Measurements from ENCODE around the gene FOXRED1.
"Not testable (repeated sequence)": the region's sequence is repeated elsewhere in the genome, so short reads cannot be mapped to it uniquely, and the experiment has no call there.

Gene FOXRED1

DNA sequence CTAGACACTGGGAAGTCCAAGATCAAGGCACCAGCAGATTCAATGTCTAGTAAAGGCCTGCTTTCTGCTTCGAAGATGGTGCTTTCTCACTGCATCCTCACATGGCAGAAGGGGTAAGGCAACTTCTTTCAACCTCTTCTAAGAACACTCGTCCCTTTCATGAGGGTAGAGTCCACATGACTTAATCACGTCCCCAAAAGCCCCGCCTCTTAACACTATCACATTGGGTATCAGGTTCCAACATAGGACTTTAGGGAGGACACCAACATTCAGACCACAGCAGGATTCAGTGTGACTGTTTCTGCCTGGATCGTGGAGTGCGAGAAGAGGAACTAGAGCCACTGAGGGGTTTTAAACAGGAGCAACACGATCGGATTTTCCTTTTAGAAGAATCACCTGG is 10.2 kb downstream of the FOXRED1 start:
- no peak for DNase-seq

DNA sequence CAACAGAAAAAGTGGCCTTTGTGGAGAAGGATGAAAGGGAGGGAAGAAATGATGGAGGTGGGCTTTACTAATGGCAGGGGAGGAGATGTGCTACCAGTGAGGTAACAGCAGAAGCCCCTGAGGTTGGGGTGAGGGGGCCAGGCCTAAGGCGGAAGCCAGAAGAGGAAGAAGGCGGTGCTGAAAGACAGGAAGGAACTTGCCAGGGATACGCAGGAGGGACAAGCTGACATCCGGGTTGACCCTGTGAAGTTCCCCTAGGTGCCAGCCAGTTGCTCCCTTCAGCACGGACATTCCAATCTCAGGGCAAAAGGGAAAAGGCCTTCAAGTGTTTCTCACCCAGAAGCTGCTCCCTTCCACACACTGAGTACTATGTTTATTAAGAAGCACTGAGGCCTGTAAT is 11.6 kb downstream of the FOXRED1 start:
- DNase-seq: no peak

DNA sequence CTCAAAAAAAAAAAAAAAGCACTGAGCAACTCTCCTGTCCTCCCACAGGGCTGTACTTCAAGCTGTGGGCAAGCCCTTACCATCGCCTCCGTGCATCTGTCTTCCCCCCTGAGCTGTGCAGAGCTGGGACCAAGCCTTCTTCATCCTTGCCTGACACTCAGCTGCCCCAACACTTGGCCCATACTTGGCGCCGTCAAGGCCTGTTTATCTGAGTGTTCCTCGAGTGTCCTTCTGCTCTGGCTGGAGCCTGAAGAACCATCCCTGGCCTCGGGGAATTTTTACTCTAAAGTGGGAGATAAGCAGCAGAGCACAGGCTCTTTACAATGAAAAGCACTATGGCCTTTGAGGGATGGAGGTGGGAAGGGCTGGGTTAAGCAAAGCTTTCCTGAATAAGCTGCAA is 12.3 kb downstream of the FOXRED1 start:
- DNase-seq: peak; percentile 50

DNA sequence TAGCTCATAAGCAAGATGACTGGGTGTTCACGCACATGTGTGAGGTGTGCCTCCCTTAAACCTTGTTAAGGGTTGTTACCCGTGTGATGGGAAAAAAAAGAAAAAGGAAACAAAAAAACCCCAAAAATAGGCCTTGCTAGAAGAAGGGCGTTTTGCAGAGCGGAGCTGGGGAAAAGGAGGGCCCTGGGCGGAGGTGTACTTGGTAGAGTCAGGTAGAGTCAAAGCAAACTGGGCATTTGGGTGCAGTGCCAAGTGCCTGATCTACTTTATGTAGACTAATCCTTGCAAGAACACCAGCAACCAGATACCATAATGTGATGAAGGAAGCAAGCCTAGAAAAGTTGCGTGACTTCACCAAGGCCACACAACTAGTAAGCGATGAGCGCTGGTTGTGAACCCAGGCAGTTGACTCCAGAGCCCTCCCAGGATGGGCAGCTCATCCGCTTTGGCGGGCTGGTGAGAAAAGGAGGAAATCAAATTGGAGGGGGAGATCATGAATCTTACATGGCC is 12.8 kb downstream of the FOXRED1 start:
- DNase-seq: peak; percentile 38

DNA sequence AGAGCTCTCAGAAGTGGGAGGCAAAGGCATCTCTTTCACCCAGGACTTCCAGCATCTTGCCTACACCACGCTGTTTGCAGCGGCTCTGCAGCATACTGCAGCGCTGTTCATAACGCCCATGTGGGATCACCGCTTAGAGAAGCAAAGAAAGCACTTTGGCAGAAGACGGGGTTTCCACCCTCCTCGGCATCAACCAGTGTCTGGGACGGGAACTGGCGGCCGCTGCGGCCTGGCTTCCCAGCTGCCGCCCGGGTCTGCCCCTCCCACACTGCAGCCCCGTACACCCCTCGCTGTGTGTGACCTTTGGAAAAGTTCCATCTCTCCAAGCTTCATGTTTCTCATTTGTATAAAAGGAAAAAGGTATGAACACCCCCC is 13.4 kb downstream of the FOXRED1 start:
- DNase-seq: peak; percentile 67

DNA sequence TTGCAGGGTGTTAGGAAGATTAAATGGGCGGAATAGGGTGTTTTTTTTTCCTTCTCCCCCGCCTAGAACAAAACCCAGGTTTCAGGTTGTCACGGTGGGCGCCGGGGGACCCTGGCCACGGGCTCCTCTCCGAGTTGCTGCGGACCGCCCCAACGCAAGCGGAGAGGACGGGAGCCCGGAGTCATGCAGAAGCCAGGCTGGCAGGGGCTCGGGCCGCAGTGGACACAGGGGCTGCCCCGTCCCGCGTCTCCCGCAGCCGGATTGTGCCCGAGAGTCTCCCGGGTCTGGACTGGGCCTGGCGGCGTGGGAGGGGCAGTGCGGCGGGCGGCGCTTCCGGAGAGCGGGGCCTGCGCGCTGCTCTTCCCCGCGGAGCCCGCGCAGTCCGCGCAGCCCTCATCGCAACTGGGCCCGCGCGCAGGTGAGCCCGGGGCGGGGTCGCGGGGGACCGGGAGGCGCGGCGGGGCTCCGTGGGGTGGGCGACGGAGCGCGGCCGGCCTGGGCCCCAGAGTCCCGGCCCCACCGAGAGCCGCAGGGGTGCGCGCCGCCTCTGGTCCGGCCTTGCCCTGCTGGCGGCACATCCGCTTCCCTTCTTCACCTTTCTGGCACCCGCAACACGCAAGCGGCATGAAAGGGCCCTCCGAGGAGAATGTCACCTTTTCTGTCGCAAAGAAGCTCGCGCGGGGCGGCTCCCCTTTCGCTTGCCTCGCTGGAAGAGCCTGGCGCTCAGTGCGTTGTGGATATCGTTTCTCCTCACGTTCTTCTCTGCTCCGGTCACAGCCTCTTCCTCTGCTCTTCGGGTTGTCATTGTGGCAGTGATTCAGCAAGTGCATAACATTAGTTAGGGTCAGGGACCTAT is 14.0 kb downstream of the FOXRED1 start, which contains the start of gene TIRAP:
TIRAP (plus strand) TSS at position 358 of the 856 bp plus-strand sequence. CDS start 7,802 bp downstream, outside the sequence.
- DNase-seq: peak; percentile 76

DNA sequence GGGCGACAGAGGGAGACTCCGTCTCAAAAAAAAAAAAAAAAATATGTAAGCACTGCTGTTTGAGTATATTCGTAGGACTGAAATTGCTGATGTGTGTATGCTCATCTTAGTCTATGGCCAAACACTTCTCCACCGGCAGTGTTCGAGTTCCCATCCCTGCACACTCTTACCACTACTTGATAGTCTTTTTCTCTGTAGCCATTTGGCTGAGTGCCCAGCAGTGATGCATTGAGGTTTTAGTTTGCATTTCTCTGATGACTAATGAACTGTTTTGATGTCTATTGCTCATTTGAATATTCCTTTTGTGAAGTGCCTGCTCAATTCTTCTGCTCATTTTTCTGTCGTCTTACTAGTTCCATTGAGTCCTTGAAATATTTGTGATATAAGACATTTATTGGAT is 15.9 kb downstream of the FOXRED1 start:
- DNase-seq: no peak

DNA sequence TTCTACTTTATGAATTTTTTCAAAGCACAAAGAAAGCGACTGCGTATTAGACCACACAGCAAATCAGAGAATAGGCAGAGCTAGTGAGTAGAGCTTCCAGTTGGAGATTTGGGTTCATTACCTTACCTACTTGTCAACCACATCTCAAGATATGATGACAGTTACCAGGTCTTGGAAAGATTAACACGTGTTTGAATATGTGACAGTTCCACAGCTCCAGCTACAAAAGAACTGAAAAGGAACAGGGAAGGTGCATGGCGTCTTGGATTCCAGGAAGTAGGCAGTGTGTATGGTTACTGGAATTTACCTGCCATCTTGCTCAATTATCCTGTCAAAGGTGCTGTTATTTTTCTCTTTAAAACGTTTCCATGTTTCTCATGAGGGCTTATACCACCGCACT is 19.3 kb downstream of the FOXRED1 start:
- DNase-seq: no peak

DNA sequence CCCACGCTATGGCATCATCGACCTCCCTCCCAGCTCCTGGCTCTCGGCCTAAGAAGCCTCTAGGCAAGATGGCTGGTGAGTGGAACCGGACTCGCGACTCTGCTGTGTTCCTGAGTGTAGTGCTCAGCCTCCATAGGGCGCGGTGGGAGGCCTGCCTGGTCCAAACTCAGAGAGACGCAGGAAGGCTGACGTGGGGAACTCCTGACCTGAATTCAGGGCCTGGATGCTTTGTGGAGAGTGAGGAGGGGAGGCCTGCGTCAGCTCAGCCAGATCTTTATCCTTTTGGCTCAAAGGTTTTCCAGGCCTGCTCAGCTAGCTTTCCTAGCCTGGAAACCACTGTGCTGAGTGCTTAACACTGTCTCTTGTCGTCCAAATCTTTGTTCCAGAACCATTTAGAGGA is 21.9 kb downstream of the FOXRED1 start:
- no peak for DNase-seq

DNA sequence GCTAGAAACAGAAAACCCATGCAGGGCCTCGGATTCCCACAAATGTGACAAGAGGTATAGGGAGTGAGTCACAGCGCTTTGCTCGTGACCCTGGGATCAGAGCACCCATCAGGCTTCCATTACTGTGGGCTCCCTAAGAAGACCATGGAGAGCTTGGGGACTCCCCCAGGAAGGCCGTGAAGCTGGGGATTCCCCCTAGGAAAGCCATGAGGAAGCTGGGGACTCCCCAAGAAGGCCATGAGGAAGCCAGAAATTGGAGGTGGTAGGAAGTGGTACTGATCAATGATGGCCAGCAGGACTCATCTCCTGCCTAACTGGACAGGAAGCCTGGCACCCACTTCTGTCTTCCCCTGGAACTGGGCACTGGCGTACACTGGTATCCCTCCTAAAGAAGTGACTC is 24.8 kb downstream of the FOXRED1 start:
- no peak for DNase-seq

DNA sequence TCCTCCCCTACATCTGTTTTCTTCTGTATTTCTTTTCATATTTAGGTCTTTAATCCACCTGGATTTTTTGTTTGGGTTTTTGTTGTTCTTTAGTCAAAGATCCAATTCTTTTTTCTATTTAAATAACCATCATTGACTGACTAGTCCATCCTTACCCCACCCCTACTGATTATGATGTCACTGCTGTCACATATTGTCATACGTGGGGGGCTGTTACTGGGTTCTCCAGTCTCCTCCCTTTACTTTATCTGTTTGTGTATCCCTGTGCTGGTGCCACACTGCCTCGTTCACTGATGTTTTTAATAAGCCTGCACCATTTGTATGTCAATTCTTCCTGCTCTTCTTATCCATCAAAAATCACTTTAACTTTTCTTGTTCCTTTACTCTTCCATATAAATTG is 28.1 kb downstream of the FOXRED1 start:
- DNase-seq: no peak

DNA sequence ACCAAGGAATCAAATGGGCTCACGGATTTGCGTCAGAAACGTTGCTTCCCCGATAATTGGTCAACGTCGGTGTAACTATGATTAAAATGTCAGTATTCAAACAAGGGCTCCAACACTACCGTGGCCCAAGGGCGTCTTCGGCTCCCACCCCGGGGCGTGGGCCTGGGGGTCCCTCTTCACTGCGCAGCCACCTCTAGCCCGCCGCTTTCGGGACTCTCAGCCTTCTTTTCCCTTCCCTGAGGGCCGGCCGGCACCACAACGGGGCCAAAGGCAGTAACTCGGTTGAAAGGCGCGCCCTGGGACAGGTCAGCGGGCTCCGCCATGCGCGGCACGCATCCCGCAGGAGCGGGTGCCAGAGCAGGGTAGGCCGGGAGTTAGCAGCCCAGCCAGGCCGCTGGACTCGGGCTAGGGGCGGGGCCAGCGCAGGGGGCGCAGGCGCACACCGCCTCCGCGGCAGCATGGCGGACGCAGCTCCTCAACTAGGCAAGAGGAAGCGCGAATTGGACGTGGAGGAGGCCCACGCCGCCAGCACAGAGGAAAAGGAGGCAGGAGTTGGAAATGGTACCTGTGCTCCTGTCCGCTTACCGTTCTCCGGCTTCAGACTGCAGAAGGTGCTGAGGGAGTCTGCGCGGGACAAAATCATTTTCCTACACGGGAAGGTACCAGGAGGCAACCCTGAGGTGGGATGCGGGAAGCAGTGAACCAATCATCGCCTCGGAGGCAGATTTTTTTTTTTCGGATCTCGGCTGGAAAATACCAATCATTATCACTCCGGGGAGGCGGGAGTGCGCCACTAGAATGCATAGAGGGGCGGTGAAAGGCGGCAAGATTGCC is 34.9 kb downstream of the FOXRED1 start, which contains the start of gene DCPS:
DCPS (plus strand) TSS at position 438 of the 834 bp plus-strand sequence; CDS start at position 459, 21 bp downstream.
- DNase-seq: peak; percentile 97

DNA sequence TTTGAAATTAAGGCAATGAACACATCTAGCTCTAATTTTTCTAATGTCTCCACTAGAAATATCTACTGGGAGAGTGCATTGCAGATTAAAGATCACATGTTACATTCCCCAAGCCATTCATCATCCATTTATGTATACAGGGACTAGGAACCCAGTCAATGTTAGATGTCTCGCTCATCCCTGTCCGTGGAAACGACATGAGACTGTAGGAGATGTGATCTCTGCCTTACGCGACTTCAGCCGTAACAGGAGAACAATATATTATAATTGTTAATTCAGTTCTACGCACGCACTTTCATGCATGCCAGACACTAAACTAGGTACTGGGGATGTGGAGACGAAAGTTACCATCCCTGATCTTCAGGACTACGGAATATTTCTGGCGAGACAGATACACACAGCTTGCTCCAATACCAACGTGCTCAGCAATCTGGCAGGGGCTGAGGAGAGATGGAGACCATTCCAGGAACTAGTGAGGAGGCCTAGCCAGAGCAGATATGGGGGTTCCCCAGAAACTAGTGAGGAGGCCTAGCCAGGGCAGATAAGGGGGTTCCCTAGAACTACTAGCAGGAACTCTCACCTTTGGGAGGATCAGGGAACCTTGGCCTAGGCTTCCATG is 35.6 kb downstream of the FOXRED1 start:
- no peak for DNase-seq

DNA sequence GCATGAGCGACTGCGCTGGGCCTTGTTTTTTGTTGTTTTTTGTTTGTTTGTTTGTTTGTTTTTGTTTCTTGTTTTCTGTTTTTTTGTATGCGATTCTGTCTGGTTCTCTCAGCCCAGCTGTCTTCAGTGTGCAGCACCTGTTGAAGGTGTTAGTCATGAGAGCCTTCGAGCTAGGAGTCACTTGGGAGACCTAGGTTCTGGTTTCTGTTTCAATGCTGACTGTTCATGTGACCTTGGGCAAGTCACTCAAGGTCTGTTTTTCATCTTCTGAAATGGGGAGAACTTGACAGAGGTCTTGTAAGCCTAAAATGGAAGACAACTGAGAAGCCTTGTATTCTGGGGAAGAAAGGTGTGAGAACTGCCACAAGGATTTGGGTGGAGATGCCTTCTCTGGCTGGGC is 36.7 kb downstream of the FOXRED1 start:
- no peak for DNase-seq

DNA sequence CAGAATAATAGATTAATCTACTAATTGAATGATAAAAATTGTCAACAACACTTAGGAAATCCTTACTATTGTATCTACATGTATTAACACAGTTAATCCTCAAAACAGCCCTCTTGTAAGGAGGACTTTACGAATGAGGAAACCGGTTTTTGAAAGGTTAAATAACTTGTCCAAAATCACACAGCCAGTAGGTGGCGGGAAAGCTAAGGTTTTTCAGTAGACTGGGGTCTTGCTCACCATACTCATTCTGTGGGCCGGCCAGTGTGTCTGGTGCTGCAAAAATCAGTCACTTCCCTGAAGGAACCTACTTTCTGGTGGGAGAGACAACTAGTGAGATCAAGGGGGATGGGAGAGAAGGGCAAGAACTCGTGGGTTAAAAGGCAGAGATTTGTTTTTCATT is 38.8 kb downstream of the FOXRED1 start:
- peak; percentile 87 for DNase-seq

DNA sequence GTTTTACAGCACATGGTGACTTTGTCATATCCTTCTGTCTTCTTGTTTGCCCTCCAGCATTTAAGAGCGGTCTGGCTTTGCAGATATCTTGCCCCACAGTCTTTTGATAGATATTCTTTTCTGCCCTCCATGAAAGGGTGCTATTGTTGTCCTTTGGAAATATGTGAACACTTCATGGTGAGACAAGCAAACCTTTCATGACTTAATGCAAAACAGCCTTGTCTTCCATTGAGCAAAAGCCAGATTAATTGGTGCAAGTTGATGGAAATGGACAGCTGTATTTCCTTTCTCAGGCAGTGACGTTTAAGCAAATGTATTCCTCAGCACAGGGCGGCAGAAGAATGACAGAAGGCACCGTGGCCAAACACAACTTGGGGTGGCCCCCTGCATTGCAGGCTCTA is 39.3 kb downstream of the FOXRED1 start:
- DNase-seq: no peak

DNA sequence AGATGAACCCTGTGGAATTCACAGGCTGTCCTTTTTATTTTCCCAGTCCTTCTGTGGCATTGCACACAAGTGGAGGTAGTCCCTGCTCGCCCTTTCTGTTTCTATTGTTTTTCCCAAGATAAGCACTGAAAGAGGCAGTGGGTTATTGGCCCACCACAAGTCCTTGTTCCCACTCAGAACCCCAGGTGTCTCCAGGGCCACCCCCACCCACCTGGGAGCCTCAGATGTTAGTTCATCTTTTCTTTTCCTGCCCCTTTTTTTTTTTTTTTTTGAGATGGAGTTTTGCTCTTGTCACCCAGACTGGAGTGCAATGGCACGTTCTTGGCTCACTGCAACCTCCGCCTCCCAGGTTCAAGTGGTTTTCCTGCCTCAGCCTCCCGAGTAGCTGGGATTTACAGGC is 39.8 kb downstream of the FOXRED1 start:
- DNase-seq: not testable (repeated sequence)

DNA sequence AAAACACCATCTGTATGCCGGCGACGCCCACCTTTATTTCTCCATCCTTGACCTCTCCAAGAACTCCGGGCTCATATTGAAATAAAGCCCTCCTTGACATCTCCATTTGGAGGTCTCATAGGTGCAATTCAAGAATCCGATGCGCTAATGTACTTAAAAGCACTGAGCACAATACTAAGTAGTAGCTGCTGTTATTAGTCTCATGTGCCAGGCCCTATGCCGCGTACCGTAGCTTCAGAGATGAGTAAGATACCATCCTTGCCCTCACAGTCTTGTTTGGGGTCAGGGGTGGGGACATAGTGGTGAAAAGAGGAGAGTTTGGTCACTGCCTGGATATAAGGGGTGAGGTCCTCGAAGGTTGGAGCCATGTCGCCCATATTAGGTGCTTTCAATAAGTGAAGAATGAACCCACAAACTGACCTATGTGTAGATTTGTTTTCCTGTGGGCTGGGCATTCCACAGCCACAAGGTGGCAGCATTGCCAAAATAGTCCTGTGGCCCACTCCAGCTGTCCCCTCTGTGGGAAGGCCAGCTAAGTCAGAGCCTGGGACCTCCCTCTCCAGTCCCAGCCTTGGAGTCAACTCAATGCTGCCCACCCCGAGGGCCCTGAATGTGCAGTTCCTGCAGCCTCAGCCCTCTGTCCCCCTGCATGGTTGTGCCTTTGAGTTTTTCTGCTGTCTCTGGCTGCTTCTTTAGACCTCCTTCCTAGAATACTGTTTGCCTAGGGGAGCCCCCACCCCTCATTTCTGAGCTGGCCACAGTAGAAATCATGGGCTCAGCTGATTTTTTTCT is 41.4 kb downstream of the FOXRED1 start:
- DNase-seq: peak; percentile 90

DNA sequence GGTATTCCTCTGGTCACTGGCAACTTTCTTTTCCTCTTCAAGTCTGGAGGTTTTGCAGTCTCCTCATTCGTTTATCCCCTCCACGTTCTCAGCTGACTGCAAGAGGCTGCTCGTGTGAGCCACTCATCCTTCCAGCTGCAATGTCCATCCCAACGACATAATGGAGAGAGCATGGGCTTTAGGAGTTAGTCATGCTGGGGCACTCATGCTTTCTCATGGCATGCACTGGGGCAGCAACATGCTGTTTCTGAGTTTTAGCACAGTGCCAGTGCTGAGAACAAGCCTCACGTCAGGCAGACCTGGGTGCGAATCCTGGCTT is 42.0 kb downstream of the FOXRED1 start:
- no peak for DNase-seq

DNA sequence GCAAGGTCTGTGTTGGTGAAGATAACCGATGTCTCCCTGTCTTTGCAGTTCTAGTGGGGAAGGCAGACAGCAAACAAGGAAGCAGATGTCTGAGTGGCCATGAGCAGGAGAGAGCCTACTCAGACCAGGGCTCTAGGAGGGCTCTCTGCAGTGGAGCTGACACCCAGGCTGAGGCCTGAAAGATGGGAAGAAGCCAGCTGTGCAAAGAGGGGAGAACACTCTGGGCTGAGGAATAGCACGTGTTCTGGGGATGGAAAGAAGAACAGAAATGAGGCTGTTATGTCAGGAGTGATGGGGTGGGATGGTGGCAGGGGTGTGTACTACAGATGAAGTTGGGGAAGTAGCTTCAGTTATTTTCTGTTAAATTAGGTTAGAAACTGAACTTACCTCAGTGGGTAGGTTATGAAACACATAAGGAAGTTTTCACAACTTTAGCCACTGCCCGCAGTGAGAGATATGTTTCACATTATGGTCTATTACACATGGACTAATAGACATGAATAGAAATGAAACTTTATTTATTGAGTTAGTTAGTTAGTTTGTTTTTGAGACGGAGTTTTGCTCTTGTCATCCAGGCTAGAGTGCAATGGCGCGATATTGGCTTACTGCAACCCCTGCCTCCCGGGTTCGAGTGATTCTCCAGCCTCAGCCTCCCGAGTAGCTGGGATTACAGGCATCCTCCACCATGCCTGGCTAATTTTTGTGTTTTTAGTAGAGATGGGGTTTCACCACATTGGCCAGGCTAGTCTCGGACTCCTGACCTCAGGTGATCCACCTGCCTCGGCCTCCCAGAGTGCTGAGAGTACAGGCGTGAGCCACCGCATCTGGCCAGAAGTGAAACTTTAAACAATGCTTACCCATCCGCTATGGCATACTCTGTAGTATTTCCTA is 42.7 kb downstream of the FOXRED1 start:
- no peak for DNase-seq

DNA sequence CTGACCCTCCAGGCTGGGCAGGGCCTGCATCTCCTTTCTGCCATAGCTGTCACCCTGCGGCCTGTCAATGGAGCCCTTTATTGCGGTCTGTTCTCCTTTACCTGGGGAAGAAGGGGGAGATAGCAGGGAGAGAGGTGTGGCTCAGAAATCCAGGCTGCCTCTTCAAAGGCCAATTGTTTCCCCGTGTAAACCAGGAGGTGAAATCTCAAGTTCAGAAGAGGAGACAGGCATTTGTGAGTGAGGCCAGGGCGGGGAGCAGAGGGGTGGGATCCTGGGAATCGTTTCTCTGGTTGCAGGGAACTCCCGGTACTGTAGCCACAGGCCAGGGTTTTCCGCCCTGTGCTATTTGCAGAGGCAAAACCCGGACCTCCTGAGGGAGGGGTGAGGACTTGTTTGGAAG is 44.0 kb downstream of the FOXRED1 start:
- peak; percentile 77 for DNase-seq
